K562 (cell line): ENCODE data around the gene PDE4D. TPM values are rescaled to one million over a fixed set of nuclear protein-coding genes. Genes with fewer than 3 reads are reported as not detected.

ENCODE experiments used
- ATAC-seq: fragments of 200-7000 bp; cut with Tn5 transposase; 3 replicates; pipeline ENCODE4 v1.9.1; 2020; ENCODE audit warnings: moderate library complexity
- BruUV-seq: library from RNA; stranded (reverse); fragments of 400-500 nt; replicated peaks from 2 replicates; lab custom pipeline; 2021; lab: Mats Ljungman, UMichigan
- CTCF ChIA-PET: fragments of 300-600 bp; formaldehyde crosslinking; extraction: SDS; loops from one replicate; lab custom pipeline; 2021; ENCODE audit warnings: low intra/inter-chr PET ratio; lab: Yijun Ruan, JAX
- POLR2A ChIA-PET: fragments of 300-600, 350-650 bp; sonication (Branson Sonifier 250); formaldehyde crosslinking; extraction: SDS; loops from one replicate; lab custom pipeline; 2021; ENCODE audit warnings: antibody characterized with exemption, inconsistent platforms; lab: Yijun Ruan, JAX
- DNase-seq, 4 experiments: peaks; one replicate each; pipeline versions ENCODE4 v3.0.0 to v3.0.0-alpha.2; 2011 to 2018; ENCODE audit warnings: low spot score in 3 of 4, mixed read lengths in 3 of 4; ENCODE audit errors: extremely low read depth in 1 of 4
- FAIRE-seq: peaks from 2 replicates; lab custom pipeline; 2011; peaks lifted over from hg19 to GRCh38; lab: Jason Lieb, UNC
- H2AFZ ChIP-seq: 2 replicates; pipeline ENCODE4 v1.6.0; 2011; ENCODE audit warnings: low read depth, low read length, control low read depth, inconsistent platforms
- H3K27ac ChIP-seq: fragments of 200-600 bp; 3 replicates; pipeline ENCODE4 v1.8.0; 2011; ENCODE audit warnings: low read depth, mild to moderate bottlenecking, control low read depth, inconsistent platforms, low read length, moderate library complexity, mixed read lengths; ENCODE audit errors: extremely low read depth
- H3K27me3 ChIP-seq, 2 experiments: fragments of 300-600 bp in 1 of 2; 2 replicates in 1 of 2; 3 replicates in 1 of 2; pipeline versions ENCODE4 v1.6.0 to v1.8.0; 2011; ENCODE audit warnings: inconsistent platforms in 2 of 2, low read length in 2 of 2, mild to moderate bottlenecking in 1 of 2, mixed read lengths in 1 of 2, moderate library complexity in 1 of 2; ENCODE audit not compliant: control insufficient read depth in 2 of 2, insufficient read depth in 2 of 2
- H3K36me3 ChIP-seq: fragments of 300-600 bp; 3 replicates; pipeline ENCODE4 v1.8.0; 2011; ENCODE audit warnings: mild to moderate bottlenecking, low read length, inconsistent platforms; ENCODE audit not compliant: control insufficient read depth, insufficient read depth
- H3K4me1 ChIP-seq, 2 experiments: fragments of 200-600 bp in 1 of 2; replicated peaks in 1 of 2; 2 replicates in 1 of 2; 3 replicates in 1 of 2; pipeline versions ENCODE4 v1.5.1 to v1.8.0; 2011; ENCODE audit warnings: inconsistent platforms in 2 of 2, low read length in 2 of 2, mild to moderate bottlenecking in 1 of 2, mixed read lengths in 1 of 2, moderate library complexity in 1 of 2; ENCODE audit not compliant: control insufficient read depth in 2 of 2, insufficient read depth in 2 of 2
- H3K4me2 ChIP-seq: 2 replicates; pipeline ENCODE4 v1.6.1; 2011; ENCODE audit warnings: low read length, control low read depth, inconsistent platforms, mixed read lengths; ENCODE audit not compliant: insufficient read depth
- H3K4me3 ChIP-seq: fragments of 200-600 bp; sonication (generic), shearing (Covaris generic); 2 replicates; pipeline ENCODE4 v1.5.1; 2016; ENCODE audit warnings: control low read depth, inconsistent platforms
- H3K79me2 ChIP-seq: fragments of 200-600 bp; 3 replicates; pipeline ENCODE4 v1.8.0; 2011; ENCODE audit warnings: low read length, inconsistent platforms; ENCODE audit not compliant: control insufficient read depth, insufficient read depth
- H3K9ac ChIP-seq, 2 experiments: 2 replicates each; pipeline versions ENCODE4 v1.6.0 to v1.6.1; 2011; ENCODE audit warnings: low read depth in 2 of 2, low read length in 2 of 2, control low read depth in 1 of 2, inconsistent platforms in 1 of 2, mild to moderate bottlenecking in 1 of 2, mixed read lengths in 1 of 2; ENCODE audit not compliant: insufficient read depth in 1 of 2
- H3K9me1 ChIP-seq: one replicate; pipeline ENCODE4 v1.6.0; 2011; ENCODE audit warnings: inconsistent platforms, mild to moderate bottlenecking, low read length, moderate library complexity; ENCODE audit not compliant: control insufficient read depth, insufficient read depth
- H3K9me3 ChIP-seq: replicated peaks from 2 replicates; pipeline ENCODE4 v1.5.1; 2011; ENCODE audit warnings: low read depth, low read length, inconsistent platforms; ENCODE audit not compliant: control insufficient read depth, insufficient read depth
- H4K20me1 ChIP-seq: replicated peaks from 2 replicates; pipeline ENCODE4 v1.6.1; 2011; ENCODE audit warnings: low read length, inconsistent platforms, mixed read lengths; ENCODE audit not compliant: control insufficient read depth, insufficient read depth
- AFF1 ChIP-seq, 2 experiments: fragments of 450-650 bp; IDR thresholded peaks; 2 replicates each; pipeline ENCODE4 v1.6.1; 2018; ENCODE audit warnings: mild to moderate bottlenecking in 2 of 2, low read depth in 1 of 2; ENCODE audit not compliant: partially characterized antibody in 2 of 2
- ARID4B ChIP-seq: sonication (generic); formaldehyde crosslinking; IDR thresholded peaks from 2 replicates; pipeline ENCODE4 v1.8.0; 2022; ENCODE audit warnings: mild to moderate bottlenecking, missing genetic modification reagents
- CBX3 ChIP-seq, 2 experiments: IDR thresholded peaks; 1 replicate in 1 of 2; 2 replicates in 1 of 2; pipeline ENCODE4 v1.6.1; 2012; ENCODE audit warnings: inconsistent platforms in 2 of 2, low read length in 2 of 2, borderline replicate concordance in 1 of 2, control low read depth in 1 of 2
- HMG20A ChIP-seq: fragments of 450-650 bp; formaldehyde crosslinking; conservative IDR thresholded peaks from 2 replicates; pipeline ENCODE4 v1.4.0; 2020; ENCODE audit warnings: mild to moderate bottlenecking, mixed read lengths
- HNRNPLL ChIP-seq: fragments of 200-400 bp; formaldehyde crosslinking; IDR thresholded peaks from 2 replicates; pipeline ENCODE4 v1.6.1; 2017; ENCODE audit warnings: low read length, low read depth, mild to moderate bottlenecking; ENCODE audit not compliant: poor library complexity, severe bottlenecking
- KAT8 ChIP-seq: fragments of 450-650 bp; IDR thresholded peaks from 2 replicates; pipeline ENCODE4 v1.6.1; 2016; ENCODE audit warnings: low read depth, mild to moderate bottlenecking
- KLF10 ChIP-seq: fragments of 250-450 bp; sonication (Bioruptor Pico); IDR thresholded peaks from 2 replicates; pipeline ENCODE4 v1.6.1; 2021; ENCODE audit warnings: matching md5 sums
- NCOA4 ChIP-seq: fragments of 450-650 bp; IDR thresholded peaks from 2 replicates; pipeline ENCODE4 v1.6.1; 2018; ENCODE audit warnings: mild to moderate bottlenecking; ENCODE audit not compliant: partially characterized antibody
- USF1 ChIP-seq: sonication (generic); formaldehyde crosslinking; IDR thresholded peaks from 2 replicates; pipeline ENCODE4 v1.9.0; 2022; ENCODE audit warnings: mild to moderate bottlenecking, missing genetic modification reagents
- WGBS: fragments of 100-300 bp; shearing (Covaris generic); methylation state at CpG from one replicate; pipeline ENCODE4 v1.1.6; 2016; ENCODE audit warnings: low coverage, mixed read lengths; ENCODE audit not compliant: insufficient coverage; ENCODE audit errors: missing lambda C conversion rate; 5-methylcytosine and 5-hydroxymethylcytosine counted together
- in situ Hi-C: fragments of 300-500 bp; cut with MboI; formaldehyde crosslinking; loops from 4 replicates; pipeline ENCODE4 v1.15.0; 2018; ENCODE audit warnings: inconsistent platforms, mixed read lengths
- intact Hi-C: fragments of 100-400 bp; cut with micrococcal nuclease; formaldehyde crosslinking; loops from 2 replicates; pipeline ENCODE4 v1.14.2; 2022
- polyA plus RNA-seq, 8 experiments: library from polyadenylated mRNA; depleted of rRNA in 4 of 8; stranded (reverse) in 5 of 8; unstranded in 3 of 8; fragments of >200 nt; fragmentation: Nextera tagmentation in 2 of 8; fragmentation: Illumina TruSeq in 1 of 8; extraction: Ambion mirVana in 2 of 8; extraction: Trizol in 1 of 8; gene quantifications; 2 replicates each; pipeline versions ENCODE4 v1.2.1 to v1.2.3, GENCODE V29; 2011 to 2014; ENCODE audit warnings: inconsistent platforms in 1 of 8, missing spikeins in 1 of 8
- total RNA-seq, 7 experiments: library from RNA; depleted of rRNA in 6 of 7; stranded (reverse); fragments of >200 nt in 6 of 7; fragmentation: Illumina TruSeq in 2 of 7; extraction: Trizol in 2 of 7; gene quantifications; 2 replicates each; pipeline versions ENCODE4 v1.2.1 to v1.2.3, GENCODE V29; 2011 to 2021; ENCODE audit warnings: low replicate concordance in 1 of 7
- TF ChIP-seq, protein P1 (sequence below): fragments of 450-650 bp; IDR thresholded peaks from 2 replicates; pipeline ENCODE4 v1.6.1; 2017; ENCODE audit warnings: mild to moderate bottlenecking, moderate library complexity

Gene PDE4D
- total and polyA plus RNA-seq, 9 of the 15 experiments (the other 6 are each of a cell fraction or from before 2014, with no cell fraction given), result 0.04 to 0.46 (median 0.13) TPM

- TF ChIP-seq AFF1 (IDR thresholded peaks at IDR 0.05; ENCODE audit: low read depth in 1 of 2, partially characterized antibody in 2 of 2), result no peak
Observed at GRCh38 chr5:59732806-59733205, 160.7 kb downstream of the PDE4D start (continued).

DNA sequence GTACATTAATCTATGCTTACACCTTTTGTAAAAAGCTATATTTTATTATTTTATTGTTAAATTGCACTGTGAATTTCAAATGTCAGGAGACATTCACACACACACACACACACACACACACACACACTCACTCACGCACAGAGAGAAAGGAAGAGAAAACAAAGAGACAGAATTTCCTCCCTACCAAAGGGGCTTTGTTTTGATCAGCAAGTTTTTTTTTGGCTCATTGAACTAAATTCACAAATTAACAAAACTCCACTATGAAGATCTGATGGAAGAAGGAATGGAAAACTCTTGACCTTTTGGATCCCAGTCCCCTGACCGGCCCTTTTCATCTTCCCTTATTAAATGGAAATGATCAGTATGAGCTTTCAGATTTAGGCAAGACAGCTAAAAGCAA lies 161.2 kb downstream of the PDE4D start:
- no peak overlapping the region for H3K4me2 ChIP-seq
- H3K4me1 ChIP-seq, result no peaks in the 10 kb centered on the region
- intact Hi-C loops, result no loop called here
- H3K27ac ChIP-seq, result no peak overlapping the region
- H3K79me2 ChIP-seq, result no peaks in the 10 kb centered on the region
- no peak overlapping the region for H3K9ac ChIP-seq
- DNase-seq (no peak), FAIRE-seq (no peak), ATAC-seq (no peak)
- H3K9me3 ChIP-seq, result no peaks in the 10 kb centered on the region
- H4K20me1 ChIP-seq, result no peaks in the 10 kb centered on the region
- in situ Hi-C loops, result no loop called here
- no peak overlapping the region for H3K4me3 ChIP-seq
- H2AFZ ChIP-seq, result no peak overlapping the region
- 4% methylated on average over 2 of the region's 2 CpGs for WGBS
- H3K9me1 ChIP-seq, result no peaks in the 10 kb centered on the region
- ChIA-PET CTCF (no interaction called here), POLR2A (no interaction called here)
- H3K36me3 ChIP-seq, result no peaks in the 10 kb centered on the region
- no TSS peak for BruUV-seq
- H3K27me3 ChIP-seq, result no peaks in the 10 kb centered on the region
- TF ChIP-seq NCOA4 (no peak), KLF10 (CRISPR knock-in tag) (no peak), HMG20A (CRISPR knock-in tag) (no peak), ARID4B (CRISPR knock-in tag) (no peak), CBX3 (IDR thresholded peaks at IDR 0.05; ENCODE audit: borderline replicate concordance in 1 of 2, low read length in 2 of 2) (no peak), USF1 (CRISPR knock-in tag) (no peak), HNRNPLL (no peak), KAT8 (no peak)
- TF ChIP-seq, protein P1, sequence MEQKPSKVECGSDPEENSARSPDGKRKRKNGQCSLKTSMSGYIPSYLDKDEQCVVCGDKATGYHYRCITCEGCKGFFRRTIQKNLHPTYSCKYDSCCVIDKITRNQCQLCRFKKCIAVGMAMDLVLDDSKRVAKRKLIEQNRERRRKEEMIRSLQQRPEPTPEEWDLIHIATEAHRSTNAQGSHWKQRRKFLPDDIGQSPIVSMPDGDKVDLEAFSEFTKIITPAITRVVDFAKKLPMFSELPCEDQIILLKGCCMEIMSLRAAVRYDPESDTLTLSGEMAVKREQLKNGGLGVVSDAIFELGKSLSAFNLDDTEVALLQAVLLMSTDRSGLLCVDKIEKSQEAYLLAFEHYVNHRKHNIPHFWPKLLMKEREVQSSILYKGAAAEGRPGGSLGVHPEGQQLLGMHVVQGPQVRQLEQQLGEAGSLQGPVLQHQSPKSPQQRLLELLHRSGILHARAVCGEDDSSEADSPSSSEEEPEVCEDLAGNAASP, result no peak
